HepG2 (cell line): ENCODE results near the gene DPEP3. TPM values are rescaled to one million over a fixed set of nuclear protein-coding genes. Genes with fewer than 3 reads are reported as not detected.

Experiments used
- CREB1 ChIP-seq, 2 experiments: fragments of 450-650 bp in 1 of 2; IDR thresholded peaks; 2 replicates each; pipeline ENCODE4 v1.6.1; 2016 to 2017; ENCODE audit warnings: control low read depth in 1 of 2, mild to moderate bottlenecking in 1 of 2, missing compliant biosample characterization in 1 of 2, missing genetic modification characterization in 1 of 2
- ELF4 ChIP-seq: sonication (generic); formaldehyde crosslinking; IDR thresholded peaks from 2 replicates; pipeline ENCODE4 v1.5.0; 2020; ENCODE audit warnings: missing genetic modification reagents, mild to moderate bottlenecking, moderate library complexity, borderline replicate concordance
- GLMP ChIP-seq: sonication (generic); formaldehyde crosslinking; IDR thresholded peaks from 2 replicates; pipeline ENCODE4 v1.9.0; 2021; ENCODE audit warnings: missing genetic modification reagents, mild to moderate bottlenecking, borderline replicate concordance
- MYNN ChIP-seq: sonication (generic); formaldehyde crosslinking; IDR thresholded peaks from 2 replicates; pipeline ENCODE4 v1.4.0; 2020; ENCODE audit warnings: mild to moderate bottlenecking, low read depth, missing genetic modification reagents
- RBAK ChIP-seq: sonication (generic); formaldehyde crosslinking; IDR thresholded peaks from 2 replicates; pipeline ENCODE4 v1.5.1; 2020; ENCODE audit warnings: mild to moderate bottlenecking, missing genetic modification reagents
- RXRB ChIP-seq: IDR thresholded peaks from 2 replicates; pipeline ENCODE4 v1.6.1; 2016; ENCODE audit warnings: borderline replicate concordance, missing genetic modification reagents, missing compliant biosample characterization
- SMARCC2 ChIP-seq: fragments of 450-650 bp; IDR thresholded peaks from 2 replicates; pipeline ENCODE4 v1.6.1; 2017; ENCODE audit warnings: antibody characterized with exemption, mild to moderate bottlenecking
- SP2 ChIP-seq: sonication (generic); formaldehyde crosslinking; IDR thresholded peaks from 2 replicates; pipeline ENCODE4 v1.5.1; 2020; ENCODE audit warnings: mild to moderate bottlenecking, missing genetic modification reagents
- SSRP1 ChIP-seq: IDR thresholded peaks from 2 replicates; pipeline ENCODE4 v1.6.1; 2016; ENCODE audit warnings: control low read depth
- STAG1 ChIP-seq: sonication (generic); formaldehyde crosslinking; IDR thresholded peaks from 2 replicates; pipeline ENCODE4 v1.4.0; 2020; ENCODE audit warnings: missing genetic modification reagents
- TEF ChIP-seq: sonication (generic); formaldehyde crosslinking; IDR thresholded peaks from 2 replicates; pipeline ENCODE4 v1.5.0; 2020; ENCODE audit warnings: missing genetic modification reagents
- ZFX ChIP-seq: sonication (generic); formaldehyde crosslinking; IDR thresholded peaks from 2 replicates; pipeline ENCODE4 v1.4.0; 2020; ENCODE audit warnings: mild to moderate bottlenecking, low read depth, missing genetic modification reagents, moderate library complexity
- ZNF138 ChIP-seq: sonication (generic); formaldehyde crosslinking; IDR thresholded peaks from 2 replicates; pipeline ENCODE4 v1.5.0; 2020; ENCODE audit warnings: mild to moderate bottlenecking, low read depth, missing genetic modification reagents
- ZNF264 ChIP-seq: sonication (generic); formaldehyde crosslinking; IDR thresholded peaks from 2 replicates; pipeline ENCODE4 v1.4.0; 2020; ENCODE audit warnings: missing genetic modification reagents
- ZNF430 ChIP-seq: sonication (generic); formaldehyde crosslinking; IDR thresholded peaks from 2 replicates; pipeline ENCODE4 v1.9.0; 2021; ENCODE audit warnings: mild to moderate bottlenecking, missing genetic modification reagents
- ZNF543 ChIP-seq: sonication (generic); formaldehyde crosslinking; IDR thresholded peaks from 2 replicates; pipeline ENCODE4 v1.4.0; 2020; ENCODE audit warnings: mild to moderate bottlenecking, missing genetic modification reagents
- ZNF574 ChIP-seq: sonication (generic); formaldehyde crosslinking; IDR thresholded peaks from 2 replicates; pipeline ENCODE4 v1.4.0; 2020; ENCODE audit warnings: missing genetic modification reagents
- ZNF776 ChIP-seq: sonication (generic); formaldehyde crosslinking; IDR thresholded peaks from 2 replicates; pipeline ENCODE4 v1.4.0; 2020; ENCODE audit warnings: mild to moderate bottlenecking, missing genetic modification reagents
- ZNF788 ChIP-seq: sonication (generic); formaldehyde crosslinking; IDR thresholded peaks from 2 replicates; pipeline ENCODE4 v1.5.0; 2020; ENCODE audit warnings: mild to moderate bottlenecking, missing genetic modification reagents, borderline replicate concordance
- ZNF850 ChIP-seq: sonication (generic); formaldehyde crosslinking; conservative IDR thresholded peaks from 2 replicates; pipeline ENCODE4 v1.9.0; 2021; ENCODE audit warnings: mild to moderate bottlenecking, missing genetic modification reagents
- ZNF878 ChIP-seq: sonication (generic); formaldehyde crosslinking; IDR thresholded peaks from 2 replicates; pipeline ENCODE4 v1.8.1; 2023; ENCODE audit warnings: mild to moderate bottlenecking, missing genetic modification reagents, moderate library complexity
- polyA plus RNA-seq, 8 experiments: library from polyadenylated mRNA; depleted of rRNA in 3 of 8; stranded (reverse) in 7 of 8; unstranded in 1 of 8; fragments of >200 nt; fragmentation: Illumina TruSeq in 4 of 8; extraction: Trizol in 4 of 8; gene quantifications; 2 replicates each; pipeline versions ENCODE4 v1.2.1 to v1.2.3, GENCODE V29; 2011 to 2016; ENCODE audit warnings: low read depth in 4 of 8, missing spikeins in 1 of 8, mixed read lengths in 1 of 8; ENCODE audit not compliant: insufficient read depth in 1 of 8
- total RNA-seq, 5 experiments: library from RNA; depleted of rRNA; stranded (reverse); fragments of >200 nt; fragmentation: Illumina TruSeq; extraction: Trizol; gene quantifications; 2 replicates each; pipeline ENCODE4 v1.2.3, GENCODE V29; 2016; ENCODE audit warnings: low read depth in 1 of 5
- TF ChIP-seq, protein P1 (sequence below): sonication (generic); formaldehyde crosslinking; IDR thresholded peaks from 2 replicates; pipeline ENCODE4 v1.4.0; 2020; ENCODE audit warnings: low read depth, mild to moderate bottlenecking, missing genetic modification reagents
- TF ChIP-seq, protein P2 (sequence below): sonication (generic); formaldehyde crosslinking; IDR thresholded peaks from 2 replicates; pipeline ENCODE4 v1.4.0; 2020; ENCODE audit warnings: missing genetic modification reagents

The DPEP3 gene
- total and polyA plus RNA-seq, 2 of the 13 experiments (the other 11 are each of a cell fraction or from before 2014, with no cell fraction given): not detected

GRCh38 chr16:67968400-67969253 is 11.7 kb downstream of the DPEP3 start, which contains the start of gene SLC12A4 (continued):
- TF ChIP-seq RBAK (no peak), ZNF543 (CRISPR knock-in tag) (peak; percentile 99), ZNF264 (CRISPR knock-in tag) (no peak; the same call in 1 of the 2 replicates), ZNF788 (peak; percentile 67; the same call in 1 of the 2 replicates), ZNF878 (CRISPR knock-in tag) (peak; percentile 82; the same call in 1 of the 2 replicates), SMARCC2 (no peak), TEF (CRISPR knock-in tag) (0 out of 2 replicates have a peak, but pooled peaks have one; percentile 36), ZNF430 (CRISPR knock-in tag) (peak; percentile 97), ZNF850 (CRISPR knock-in tag) (no peak), ELF4 (CRISPR knock-in tag) (no peak), ZNF776 (CRISPR knock-in tag) (no peak; the same call in 1 of the 2 replicates), ZFX (CRISPR knock-in tag) (peak; percentile 83), CREB1 (IDR thresholded peaks at IDR 0.05) (no peak), CREB1 (CRISPR knock-in tag; IDR thresholded peaks at IDR 0.05) (no peak), ZNF574 (CRISPR knock-in tag) (peak; percentile 62), SP2 (no peak; the same call in none of the 2 replicates), SSRP1 (CRISPR knock-in tag) (no peak), STAG1 (CRISPR knock-in tag) (no peak), GLMP (CRISPR knock-in tag) (no peak), RXRB (peak; percentile 65), ZNF138 (CRISPR knock-in tag) (no peak; the same call in 1 of the 2 replicates), MYNN (no peak)
- TF ChIP-seq, protein P1, sequence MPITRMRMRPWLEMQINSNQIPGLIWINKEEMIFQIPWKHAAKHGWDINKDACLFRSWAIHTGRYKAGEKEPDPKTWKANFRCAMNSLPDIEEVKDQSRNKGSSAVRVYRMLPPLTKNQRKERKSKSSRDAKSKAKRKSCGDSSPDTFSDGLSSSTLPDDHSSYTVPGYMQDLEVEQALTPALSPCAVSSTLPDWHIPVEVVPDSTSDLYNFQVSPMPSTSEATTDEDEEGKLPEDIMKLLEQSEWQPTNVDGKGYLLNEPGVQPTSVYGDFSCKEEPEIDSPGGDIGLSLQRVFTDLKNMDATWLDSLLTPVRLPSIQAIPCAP (CRISPR knock-in tag): no peak; the same call in none of the 2 replicates
- TF ChIP-seq, protein P2, sequence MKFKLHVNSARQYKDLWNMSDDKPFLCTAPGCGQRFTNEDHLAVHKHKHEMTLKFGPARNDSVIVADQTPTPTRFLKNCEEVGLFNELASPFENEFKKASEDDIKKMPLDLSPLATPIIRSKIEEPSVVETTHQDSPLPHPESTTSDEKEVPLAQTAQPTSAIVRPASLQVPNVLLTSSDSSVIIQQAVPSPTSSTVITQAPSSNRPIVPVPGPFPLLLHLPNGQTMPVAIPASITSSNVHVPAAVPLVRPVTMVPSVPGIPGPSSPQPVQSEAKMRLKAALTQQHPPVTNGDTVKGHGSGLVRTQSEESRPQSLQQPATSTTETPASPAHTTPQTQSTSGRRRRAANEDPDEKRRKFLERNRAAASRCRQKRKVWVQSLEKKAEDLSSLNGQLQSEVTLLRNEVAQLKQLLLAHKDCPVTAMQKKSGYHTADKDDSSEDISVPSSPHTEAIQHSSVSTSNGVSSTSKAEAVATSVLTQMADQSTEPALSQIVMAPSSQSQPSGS (CRISPR knock-in tag): peak; percentile 95
